HG02571 (cell line): Measurements from ENCODE around the gene GLIS1.

ENCODE experiments used
- ATAC-seq: cut with Tn5 transposase; IDR thresholded peaks from one replicate; pipeline ENCODE4 v1.9.1; 2021; ENCODE audit warnings: mild to moderate bottlenecking, moderate library complexity; ENCODE audit not compliant: unreplicated experiment

Gene GLIS1

GRCh38 chr1:53721088-53721487 is 17.9 kb downstream of the GLIS1 start:
- ATAC-seq: no peak

- ATAC-seq: no peak
These were observed 19.5 kb downstream of the GLIS1 start for GRCh38 chr1:53719469-53719868.

- no peak for ATAC-seq
These were observed 20.5 kb downstream of the GLIS1 start for GRCh38 chr1:53718443-53718842.

- ATAC-seq: no peak
These were observed 21.7 kb downstream of the GLIS1 start for GRCh38 chr1:53717025-53717804.

- no peak for ATAC-seq
These were observed 22.8 kb downstream of the GLIS1 start for GRCh38 chr1:53716150-53716549.

- ATAC-seq: no peak
These were observed 23.5 kb downstream of the GLIS1 start for GRCh38 chr1:53715478-53715877.

GRCh38 chr1:53712276-53712675 is 26.7 kb downstream of the GLIS1 start:
- no peak for ATAC-seq

- no peak for ATAC-seq
These were observed 28.4 kb downstream of the GLIS1 start for GRCh38 chr1:53710584-53710983.

GRCh38 chr1:53708687-53709086 is 30.3 kb downstream of the GLIS1 start:
- ATAC-seq: no peak

GRCh38 chr1:53706356-53706755 is 32.6 kb downstream of the GLIS1 start:
- no peak for ATAC-seq

- ATAC-seq: no peak
These were observed 33.4 kb downstream of the GLIS1 start for GRCh38 chr1:53705446-53706096.

- no peak for ATAC-seq
These were observed 34.0 kb downstream of the GLIS1 start for GRCh38 chr1:53704804-53705445.

- no peak for ATAC-seq
These were observed 34.7 kb downstream of the GLIS1 start for GRCh38 chr1:53704304-53704703.

GRCh38 chr1:53703174-53703573 is 35.8 kb downstream of the GLIS1 start:
- no peak for ATAC-seq

GRCh38 chr1:53702341-53702740 is 36.6 kb downstream of the GLIS1 start:
- no peak for ATAC-seq

- no peak for ATAC-seq
These were observed 38.2 kb downstream of the GLIS1 start for GRCh38 chr1:53700776-53701175.

GRCh38 chr1:53699981-53700380 is 39.0 kb downstream of the GLIS1 start:
- ATAC-seq: no peak

- ATAC-seq: no peak
These were observed 40.5 kb downstream of the GLIS1 start for GRCh38 chr1:53698384-53698980.

GRCh38 chr1:53697721-53698383 is 41.1 kb downstream of the GLIS1 start:
- ATAC-seq: no peak

- no peak for ATAC-seq
These were observed 42.0 kb downstream of the GLIS1 start for GRCh38 chr1:53696990-53697389.

GRCh38 chr1:53696571-53696970 is 42.4 kb downstream of the GLIS1 start:
- ATAC-seq: no peak
